ENCODE results near the gene COA1. TPM values are rescaled to one million over a fixed set of nuclear protein-coding genes. Genes with fewer than 3 reads are reported as not detected.

The COA1 gene
- polyA plus RNA-seq, 3 donors: 25.6 to 57.8 (median 56.2) TPM

DNA sequence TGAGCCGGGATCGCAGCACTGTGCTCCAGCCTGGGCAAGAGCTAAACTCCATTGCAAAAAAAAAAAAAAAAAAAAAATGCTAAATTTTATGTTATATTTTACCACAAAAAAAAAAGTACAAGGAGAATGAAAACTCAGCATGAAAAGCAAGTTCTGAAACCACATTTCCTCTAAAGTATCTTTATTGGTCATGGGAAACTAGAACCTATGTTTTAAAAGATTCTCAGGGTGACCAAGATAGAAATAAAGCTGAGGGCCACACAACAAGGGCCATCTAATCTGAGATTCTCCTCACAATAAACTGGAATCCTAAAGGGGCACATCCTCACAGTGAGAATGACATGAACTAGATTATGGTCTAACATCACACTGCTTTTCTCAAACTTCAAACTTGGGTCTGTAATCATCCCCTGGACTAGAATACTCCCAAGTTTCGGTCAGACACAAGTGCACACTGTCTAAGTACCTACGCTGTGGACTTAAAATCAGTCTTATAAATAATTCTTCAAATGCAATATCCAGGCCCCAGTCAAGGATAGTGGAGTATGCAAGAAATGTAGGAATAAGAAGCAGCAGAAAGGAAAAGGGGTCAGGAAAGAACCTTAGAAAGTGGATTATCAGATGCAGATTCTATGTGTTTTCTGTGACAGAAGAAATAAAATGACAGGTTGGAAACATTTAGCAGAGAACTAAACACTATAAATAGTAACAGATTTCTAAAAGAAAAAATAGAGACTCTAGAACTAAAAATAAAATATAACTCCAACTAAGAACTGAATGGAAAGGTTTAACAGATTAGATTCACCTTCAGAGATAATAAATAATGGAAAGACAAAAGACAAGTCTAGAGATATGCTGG lies 49.9 kb downstream of the COA1 start:
- peaks cover 8% of the 10 kb centered on the region for H3K4me1 Mint-ChIP-seq
- peaks cover 0 to 2% of the 10 kb centered on the region in 2 donors for H3K36me3 Mint-ChIP-seq
- Histone ChIP-seq H3K9me3 (replicated peaks in 1 of 2; ENCODE audit: control insufficient read depth in 1 of 2, insufficient read depth in 1 of 2, low read length in 2 of 2) (no peaks in the 10 kb centered on the region), H3K79me2 (ENCODE audit: insufficient read depth, low read length) (peaks cover 89% of the 10 kb centered on the region), H3K9ac (ENCODE audit: insufficient read depth, low read length, poor library complexity, severe bottlenecking) (no peak overlapping the region), H3K4me2 (replicated peaks; ENCODE audit: extremely low read depth, low read length, poor library complexity, severe bottlenecking) (no peak overlapping the region), H3K27me3 (ENCODE audit: control insufficient read depth in 2 of 2, insufficient read depth in 2 of 2, low read length in 2 of 2) (no peaks in the 10 kb centered on the region), H4K20me1 (ENCODE audit: insufficient read depth, low read length) (peaks cover 62% of the 10 kb centered on the region), H3K27ac (ENCODE audit: low read depth in 1 of 2, low read length in 2 of 2) (no peak overlapping the region), H2AFZ (ENCODE audit: insufficient read depth, low read depth, low read length, poor library complexity, severe bottlenecking) (no peak overlapping the region), H3K4me3 (replicated peaks in 1 of 3; ENCODE audit: low read depth in 2 of 3, low read length in 3 of 3) (no peak overlapping the region), H3K4me1 (ENCODE audit: control insufficient read depth in 1 of 2, insufficient read depth in 2 of 2, low read length in 2 of 2) (no peaks in the 10 kb centered on the region), H3K36me3 (replicated peaks in 1 of 2; ENCODE audit: control insufficient read depth in 1 of 2, insufficient read depth in 2 of 2, low read length in 2 of 2) (no peaks in the 10 kb centered on the region)
- intact Hi-C loops (cut with micrococcal nuclease): no loop called here
- H3K27me3 Mint-ChIP-seq (ENCODE audit: low read depth in 3 of 3): peaks cover 0 to 4% (median 0%) of the 10 kb centered on the region in 3 donors
- no peak for DNase-seq
- WGBS (ENCODE audit: insufficient coverage): no CpG with 5 or more reads among the region's 4 CpGs
- TF ChIP-seq, protein P1, sequence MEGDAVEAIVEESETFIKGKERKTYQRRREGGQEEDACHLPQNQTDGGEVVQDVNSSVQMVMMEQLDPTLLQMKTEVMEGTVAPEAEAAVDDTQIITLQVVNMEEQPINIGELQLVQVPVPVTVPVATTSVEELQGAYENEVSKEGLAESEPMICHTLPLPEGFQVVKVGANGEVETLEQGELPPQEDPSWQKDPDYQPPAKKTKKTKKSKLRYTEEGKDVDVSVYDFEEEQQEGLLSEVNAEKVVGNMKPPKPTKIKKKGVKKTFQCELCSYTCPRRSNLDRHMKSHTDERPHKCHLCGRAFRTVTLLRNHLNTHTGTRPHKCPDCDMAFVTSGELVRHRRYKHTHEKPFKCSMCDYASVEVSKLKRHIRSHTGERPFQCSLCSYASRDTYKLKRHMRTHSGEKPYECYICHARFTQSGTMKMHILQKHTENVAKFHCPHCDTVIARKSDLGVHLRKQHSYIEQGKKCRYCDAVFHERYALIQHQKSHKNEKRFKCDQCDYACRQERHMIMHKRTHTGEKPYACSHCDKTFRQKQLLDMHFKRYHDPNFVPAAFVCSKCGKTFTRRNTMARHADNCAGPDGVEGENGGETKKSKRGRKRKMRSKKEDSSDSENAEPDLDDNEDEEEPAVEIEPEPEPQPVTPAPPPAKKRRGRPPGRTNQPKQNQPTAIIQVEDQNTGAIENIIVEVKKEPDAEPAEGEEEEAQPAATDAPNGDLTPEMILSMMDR (IDR thresholded peaks at IDR 0.05): no peak
- H3K4me3 Mint-ChIP-seq: no peak overlapping the region
- no peak overlapping the region for H3K27ac Mint-ChIP-seq
- H3K9me3 Mint-ChIP-seq: peaks cover 0 to 5% (median 3%) of the 10 kb centered on the region in 7 donors

GRCh38 chr7:43678315-43678714 lies 51.0 kb downstream of the COA1 start:
- peaks cover 0 to 2% of the 10 kb centered on the region in 2 donors for H3K36me3 Mint-ChIP-seq
- Histone ChIP-seq H3K4me1 (ENCODE audit: control insufficient read depth in 1 of 2, insufficient read depth in 2 of 2, low read length in 2 of 2) (no peaks in the 10 kb centered on the region), H3K79me2 (ENCODE audit: insufficient read depth, low read length) (peaks cover 89% of the 10 kb centered on the region), H4K20me1 (ENCODE audit: insufficient read depth, low read length) (peaks cover 56% of the 10 kb centered on the region), H3K9ac (ENCODE audit: insufficient read depth, low read length, poor library complexity, severe bottlenecking) (no peak overlapping the region), H3K27ac (ENCODE audit: low read depth in 1 of 2, low read length in 2 of 2) (no peak overlapping the region), H2AFZ (ENCODE audit: insufficient read depth, low read depth, low read length, poor library complexity, severe bottlenecking) (no peak overlapping the region), H3K4me3 (replicated peaks in 1 of 3; ENCODE audit: low read depth in 2 of 3, low read length in 3 of 3) (no peak overlapping the region), H3K27me3 (ENCODE audit: control insufficient read depth in 2 of 2, insufficient read depth in 2 of 2, low read length in 2 of 2) (no peaks in the 10 kb centered on the region), H3K36me3 (replicated peaks in 1 of 2; ENCODE audit: control insufficient read depth in 1 of 2, insufficient read depth in 2 of 2, low read length in 2 of 2) (no peaks in the 10 kb centered on the region), H3K9me3 (replicated peaks in 1 of 2; ENCODE audit: control insufficient read depth in 1 of 2, insufficient read depth in 1 of 2, low read length in 2 of 2) (no peaks in the 10 kb centered on the region), H3K4me2 (replicated peaks; ENCODE audit: extremely low read depth, low read length, poor library complexity, severe bottlenecking) (no peak overlapping the region)
- no peak for DNase-seq
- peaks cover 3% of the 10 kb centered on the region for H3K4me1 Mint-ChIP-seq
- no peak overlapping the region for H3K4me3 Mint-ChIP-seq
- H3K9me3 Mint-ChIP-seq: peaks cover 0 to 7% (median 4%) of the 10 kb centered on the region in 7 donors
- peaks cover 0 to 4% (median 0%) of the 10 kb centered on the region in 3 donors for H3K27me3 Mint-ChIP-seq (ENCODE audit: low read depth in 3 of 3)
- WGBS (ENCODE audit: insufficient coverage): no CpG with 5 or more reads among the region's 1 CpG
- intact Hi-C loops (cut with micrococcal nuclease): no loop called here
- TF ChIP-seq, protein P1 (IDR thresholded peaks at IDR 0.05): no peak
- H3K27ac Mint-ChIP-seq: no peak overlapping the region
